ENCODE measurements around the gene SUGCT.
"Not testable (repeated sequence)": the region's sequence is repeated elsewhere in the genome, so short reads cannot be mapped to it uniquely, and the experiment has no call there.

SUGCT gene

DNA sequence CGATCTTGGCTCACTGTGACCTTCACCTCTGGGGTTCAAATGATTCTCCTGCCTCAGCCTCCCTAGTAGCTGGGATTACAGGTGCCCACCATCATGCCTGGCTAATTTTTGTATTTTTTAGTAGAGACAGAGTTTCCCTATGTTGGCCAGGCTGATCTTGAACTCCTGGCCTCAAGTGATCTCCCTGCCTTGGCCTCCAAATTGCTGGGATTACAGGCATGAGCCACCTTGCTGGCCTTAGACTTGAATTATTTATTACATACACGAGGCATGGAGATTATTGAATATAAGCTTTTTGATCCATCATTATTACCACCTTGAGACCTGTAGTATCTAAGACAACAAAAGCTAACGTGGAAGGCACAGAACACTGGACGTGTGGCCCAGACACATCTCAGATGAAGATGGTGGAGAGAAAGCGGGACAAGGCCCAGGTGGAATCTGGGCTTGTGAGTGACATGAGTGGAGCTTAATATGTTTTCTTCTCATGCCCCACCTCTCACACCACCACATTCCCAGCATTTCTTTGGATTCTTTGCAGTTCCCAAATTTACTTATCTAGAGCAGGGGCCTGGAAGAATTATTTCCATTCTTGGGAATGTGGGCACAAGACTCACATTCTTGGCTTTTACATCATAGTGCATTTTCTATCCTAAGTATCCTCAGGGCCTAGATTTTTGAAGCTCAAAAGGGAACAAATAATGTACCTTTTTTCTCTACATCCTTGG lies 76.6 kb downstream of the SUGCT start:
- Histone ChIP-seq H3K36me3 (ENCODE audit: insufficient read depth, low read length) (no peaks in the 10 kb centered on the region), H3K27me3 (ENCODE audit: control insufficient read depth, insufficient read depth, low read length) (no peaks in the 10 kb centered on the region), H3K9ac (ENCODE audit: low read depth, low read length) (peak overlapping the region; percentile 48), H3K4me2 (ENCODE audit: low read length) (no peak overlapping the region), H3K9me3 (replicated peaks; ENCODE audit: low read length) (no peaks in the 10 kb centered on the region), H3K4me1 (ENCODE audit: control insufficient read depth, insufficient read depth, low read length) (no peaks in the 10 kb centered on the region), H3K4me3 (ENCODE audit: low read length) (no peak overlapping the region)

DNA sequence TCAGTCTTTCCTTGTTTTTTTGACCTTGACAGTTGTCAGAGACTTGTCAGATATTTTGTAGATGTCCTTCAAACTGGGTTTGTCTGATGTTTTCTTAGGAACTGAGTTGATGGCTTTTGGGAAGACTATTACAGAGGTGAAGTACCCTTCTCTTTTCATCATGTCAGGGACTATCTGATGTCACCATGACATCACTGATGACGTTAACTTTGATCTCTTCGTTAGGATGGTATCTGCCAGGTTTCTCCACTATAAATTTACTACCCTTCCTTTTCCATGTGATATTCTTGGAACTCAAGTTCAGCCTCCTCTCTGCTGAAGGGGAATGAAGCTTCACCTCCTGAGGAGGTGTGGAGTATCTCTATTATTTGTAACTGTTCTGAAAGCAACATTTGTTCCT lies 78.5 kb downstream of the SUGCT start:
- no peak overlapping the region for H3K4me3 ChIP-seq (ENCODE audit: low read length)
- no peak overlapping the region for H3K4me2 ChIP-seq (ENCODE audit: low read length)
- no peaks in the 10 kb centered on the region for H3K4me1 ChIP-seq (ENCODE audit: control insufficient read depth, insufficient read depth, low read length)
- peaks cover 2% of the 10 kb centered on the region for H3K36me3 ChIP-seq (ENCODE audit: insufficient read depth, low read length)
- H3K9me3 ChIP-seq (replicated peaks; ENCODE audit: low read length): no peaks in the 10 kb centered on the region
- no peak overlapping the region for H3K9ac ChIP-seq (ENCODE audit: low read depth, low read length)
- no peaks in the 10 kb centered on the region for H3K27me3 ChIP-seq (ENCODE audit: control insufficient read depth, insufficient read depth, low read length)

DNA sequence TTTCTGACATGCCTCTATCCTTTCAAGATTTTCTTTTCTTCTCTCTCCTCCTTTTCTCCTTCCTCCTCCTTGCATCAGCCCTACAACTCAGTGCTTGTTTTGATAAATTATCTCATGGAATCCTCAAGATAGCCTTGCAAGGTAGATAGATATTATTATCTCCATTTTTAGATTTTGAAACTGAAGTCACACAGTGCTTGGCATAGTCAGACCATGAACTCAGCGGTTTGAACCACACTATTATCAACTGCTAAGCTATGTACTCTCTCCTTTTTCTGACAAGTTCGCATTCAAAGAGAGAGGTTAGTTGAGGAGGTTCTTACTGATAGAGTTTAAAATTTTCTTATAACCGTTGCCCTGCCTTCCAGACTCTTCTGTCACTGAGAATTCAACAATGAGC lies 79.1 kb downstream of the SUGCT start:
- Histone ChIP-seq H3K27me3 (ENCODE audit: control insufficient read depth, insufficient read depth, low read length) (no peaks in the 10 kb centered on the region), H3K4me3 (ENCODE audit: low read length) (no peak overlapping the region), H3K9ac (ENCODE audit: low read depth, low read length) (no peak overlapping the region), H3K4me1 (ENCODE audit: control insufficient read depth, insufficient read depth, low read length) (peaks cover under 1% of the 10 kb centered on the region), H3K9me3 (replicated peaks; ENCODE audit: low read length) (no peaks in the 10 kb centered on the region), H3K4me2 (ENCODE audit: low read length) (no peak overlapping the region), H3K36me3 (ENCODE audit: insufficient read depth, low read length) (peaks cover 7% of the 10 kb centered on the region)

DNA sequence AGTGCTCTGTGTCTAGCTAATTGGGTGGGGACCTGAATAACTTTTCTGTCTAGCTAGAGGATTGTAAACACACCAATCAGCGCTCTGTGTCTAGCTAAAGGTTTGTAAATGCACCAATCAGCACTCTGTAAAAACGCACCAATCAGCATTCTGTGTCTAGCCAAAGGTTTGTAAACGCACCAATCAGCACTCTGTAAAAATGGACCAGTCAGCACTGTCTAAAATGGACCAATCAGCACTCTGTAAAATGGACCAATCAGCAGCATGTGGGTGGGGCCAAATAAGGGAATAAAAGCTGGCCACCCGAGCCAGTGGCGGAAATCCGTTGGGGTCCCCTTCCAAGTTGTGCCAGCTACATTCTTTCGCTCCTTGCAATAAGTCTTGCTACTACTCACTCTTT lies 83.8 kb downstream of the SUGCT start:
- Histone ChIP-seq H3K36me3 (ENCODE audit: insufficient read depth, low read length) (peaks cover 10% of the 10 kb centered on the region), H3K4me1 (ENCODE audit: control insufficient read depth, insufficient read depth, low read length) (peaks cover 44% of the 10 kb centered on the region)
- H3K4me3 ChIP-seq (ENCODE audit: low read length); H3K9me3 ChIP-seq (replicated peaks; ENCODE audit: low read length); H3K27me3 ChIP-seq (ENCODE audit: control insufficient read depth, insufficient read depth, low read length); H3K4me2 ChIP-seq (ENCODE audit: low read length); H3K9ac ChIP-seq (ENCODE audit: low read depth, low read length): not testable (repeated sequence)

DNA sequence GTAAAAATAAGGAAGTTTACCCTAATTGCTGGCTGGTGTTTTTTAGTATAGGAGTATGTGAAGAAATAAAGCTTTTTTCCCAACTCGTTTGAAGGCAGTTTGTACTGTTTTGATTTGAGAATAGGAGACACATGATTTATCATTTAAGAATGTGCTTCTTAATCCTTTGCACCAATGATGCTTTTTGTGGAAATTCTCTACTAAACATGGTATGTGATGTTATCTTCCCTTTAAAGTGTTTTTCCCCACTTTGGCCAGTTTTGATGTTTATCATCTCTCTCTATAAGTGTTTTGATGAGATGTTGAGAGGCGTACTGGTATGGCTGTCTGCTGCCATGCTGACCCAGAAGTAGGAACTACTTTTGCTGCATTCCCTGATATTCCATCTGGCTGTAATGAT lies 85.1 kb downstream of the SUGCT start:
- no peak overlapping the region for H3K4me3 ChIP-seq (ENCODE audit: low read length)
- peak overlapping the region; percentile 14 for H3K4me2 ChIP-seq (ENCODE audit: low read length)
- H3K27me3 ChIP-seq (ENCODE audit: control insufficient read depth, insufficient read depth, low read length): no peaks in the 10 kb centered on the region
- no peaks in the 10 kb centered on the region for H3K9me3 ChIP-seq (replicated peaks; ENCODE audit: low read length)
- peak overlapping the region; percentile 78 for H3K9ac ChIP-seq (ENCODE audit: low read depth, low read length)
- peaks cover 57% of the 10 kb centered on the region for H3K4me1 ChIP-seq (ENCODE audit: control insufficient read depth, insufficient read depth, low read length)
- peaks cover 10% of the 10 kb centered on the region for H3K36me3 ChIP-seq (ENCODE audit: insufficient read depth, low read length)

DNA sequence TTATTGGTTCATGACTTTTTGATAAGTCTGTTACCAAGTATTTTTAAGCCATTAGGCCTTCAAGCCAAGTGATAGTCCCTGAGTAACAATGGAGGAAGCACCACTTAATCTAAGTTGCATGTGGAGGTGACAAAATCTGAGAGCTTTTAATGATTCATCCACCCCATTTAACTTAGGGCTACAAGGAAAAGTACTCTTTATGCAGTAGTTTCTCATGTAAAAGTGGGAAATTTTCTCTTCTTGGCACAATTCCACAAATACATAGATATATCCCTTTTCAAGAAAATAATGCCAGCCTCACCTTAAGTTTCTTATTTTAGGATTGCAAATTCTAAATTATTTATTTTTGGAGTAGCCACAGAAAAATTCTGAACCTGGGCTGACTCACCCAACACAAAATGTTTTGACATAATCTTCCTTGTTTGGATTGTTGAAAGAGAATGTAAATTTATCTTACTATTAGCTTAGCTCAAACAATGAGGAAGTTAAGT lies 85.7 kb downstream of the SUGCT start:
- Histone ChIP-seq H3K36me3 (ENCODE audit: insufficient read depth, low read length) (peaks cover 10% of the 10 kb centered on the region), H3K9ac (ENCODE audit: low read depth, low read length) (peak overlapping the region; percentile 77), H3K27me3 (ENCODE audit: control insufficient read depth, insufficient read depth, low read length) (no peaks in the 10 kb centered on the region), H3K4me2 (ENCODE audit: low read length) (peak overlapping the region; percentile 14), H3K4me3 (ENCODE audit: low read length) (no peak overlapping the region), H3K4me1 (ENCODE audit: control insufficient read depth, insufficient read depth, low read length) (peaks cover 59% of the 10 kb centered on the region), H3K9me3 (replicated peaks; ENCODE audit: low read length) (no peaks in the 10 kb centered on the region)

DNA sequence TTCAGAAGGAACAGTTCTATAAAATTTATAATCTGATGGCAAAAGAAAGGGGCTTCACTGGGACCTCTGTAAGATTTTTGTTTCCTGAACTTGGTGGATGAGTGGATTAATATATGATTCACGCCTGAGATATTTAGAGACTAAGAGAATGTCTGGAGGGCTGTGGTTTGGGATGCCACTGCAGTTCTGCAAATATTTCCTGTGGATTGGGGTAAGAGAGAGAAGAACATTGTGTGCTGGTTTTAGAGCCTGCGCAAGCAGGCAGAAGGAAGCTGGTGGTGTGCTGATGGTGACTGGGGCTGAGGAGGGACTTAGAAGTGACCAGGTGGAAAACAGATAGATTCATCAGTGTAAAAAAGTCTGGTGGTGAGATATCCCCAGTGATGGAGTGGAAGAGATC lies 87.0 kb downstream of the SUGCT start:
- H3K4me1 ChIP-seq (ENCODE audit: control insufficient read depth, insufficient read depth, low read length): peaks cover 59% of the 10 kb centered on the region
- H3K4me2 ChIP-seq (ENCODE audit: low read length): peak overlapping the region; percentile 48
- H3K36me3 ChIP-seq (ENCODE audit: insufficient read depth, low read length): peaks cover 10% of the 10 kb centered on the region
- H3K9me3 ChIP-seq (replicated peaks; ENCODE audit: low read length): no peaks in the 10 kb centered on the region
- H3K9ac ChIP-seq (ENCODE audit: low read depth, low read length): peak overlapping the region; percentile 87
- peak overlapping the region; percentile 36 for H3K4me3 ChIP-seq (ENCODE audit: low read length)
- no peaks in the 10 kb centered on the region for H3K27me3 ChIP-seq (ENCODE audit: control insufficient read depth, insufficient read depth, low read length)

DNA sequence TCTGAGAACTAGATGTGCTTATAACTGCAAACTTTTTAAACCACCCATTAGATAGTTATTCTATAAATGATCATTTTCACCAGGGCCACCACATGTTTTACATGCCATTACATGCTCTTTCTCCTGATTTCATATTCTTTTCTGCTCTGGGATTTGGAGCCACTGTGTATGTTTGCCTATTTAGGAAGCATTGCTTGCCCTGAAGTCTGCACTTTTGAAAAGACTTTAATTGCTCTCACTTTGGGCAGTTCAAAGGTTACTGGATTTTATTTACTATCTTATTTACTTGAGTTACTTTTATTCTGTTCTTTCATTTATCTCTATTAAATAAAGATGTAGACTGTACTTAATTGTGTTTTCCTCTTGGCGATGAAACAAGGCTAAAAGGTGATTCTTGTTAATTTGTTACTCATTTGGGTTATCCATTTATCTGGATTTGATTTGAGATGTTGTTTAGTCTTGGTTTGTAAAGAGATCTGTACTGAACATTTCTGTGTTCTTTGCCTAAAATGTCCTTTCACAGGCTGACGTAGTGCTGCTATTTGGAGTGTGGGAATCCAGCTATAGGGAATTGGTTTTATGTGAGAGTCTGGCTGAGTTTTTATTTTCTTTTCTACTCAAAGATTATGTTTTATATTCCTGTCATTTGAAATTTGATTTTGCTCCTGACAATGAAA lies 88.8 kb downstream of the SUGCT start:
- Histone ChIP-seq H3K36me3 (ENCODE audit: insufficient read depth, low read length) (peaks cover 6% of the 10 kb centered on the region), H3K4me2 (ENCODE audit: low read length) (no peak overlapping the region), H3K9ac (ENCODE audit: low read depth, low read length) (peak overlapping the region; percentile 37), H3K4me3 (ENCODE audit: low read length) (no peak overlapping the region), H3K9me3 (replicated peaks; ENCODE audit: low read length) (no peaks in the 10 kb centered on the region), H3K27me3 (ENCODE audit: control insufficient read depth, insufficient read depth, low read length) (no peaks in the 10 kb centered on the region), H3K4me1 (ENCODE audit: control insufficient read depth, insufficient read depth, low read length) (peaks cover 59% of the 10 kb centered on the region)

DNA sequence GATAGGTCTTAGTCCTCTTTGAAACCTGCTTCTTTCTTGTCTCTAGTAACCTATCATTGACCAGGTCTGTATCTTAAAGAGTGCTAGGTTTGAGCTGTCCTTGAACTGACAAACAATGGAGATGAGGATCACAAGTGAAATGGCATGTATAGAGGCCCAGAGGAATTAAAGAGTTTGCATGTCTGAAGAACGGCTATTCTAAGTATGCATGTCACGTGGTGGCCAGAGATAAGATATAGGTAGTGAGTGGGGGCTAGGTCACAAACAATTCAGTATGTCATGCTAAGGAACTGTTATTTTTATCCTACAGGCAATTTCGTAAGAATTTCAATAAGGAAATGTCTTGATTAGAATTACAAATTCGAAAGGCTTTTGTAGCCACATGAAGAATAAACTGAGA lies 95.3 kb downstream of the SUGCT start:
- Histone ChIP-seq H3K9me3 (replicated peaks; ENCODE audit: low read length) (no peaks in the 10 kb centered on the region), H3K4me1 (ENCODE audit: control insufficient read depth, insufficient read depth, low read length) (peaks cover 5% of the 10 kb centered on the region), H3K9ac (ENCODE audit: low read depth, low read length) (no peak overlapping the region), H3K4me2 (ENCODE audit: low read length) (no peak overlapping the region), H3K27me3 (ENCODE audit: control insufficient read depth, insufficient read depth, low read length) (no peaks in the 10 kb centered on the region), H3K4me3 (ENCODE audit: low read length) (no peak overlapping the region), H3K36me3 (ENCODE audit: insufficient read depth, low read length) (no peaks in the 10 kb centered on the region)

DNA sequence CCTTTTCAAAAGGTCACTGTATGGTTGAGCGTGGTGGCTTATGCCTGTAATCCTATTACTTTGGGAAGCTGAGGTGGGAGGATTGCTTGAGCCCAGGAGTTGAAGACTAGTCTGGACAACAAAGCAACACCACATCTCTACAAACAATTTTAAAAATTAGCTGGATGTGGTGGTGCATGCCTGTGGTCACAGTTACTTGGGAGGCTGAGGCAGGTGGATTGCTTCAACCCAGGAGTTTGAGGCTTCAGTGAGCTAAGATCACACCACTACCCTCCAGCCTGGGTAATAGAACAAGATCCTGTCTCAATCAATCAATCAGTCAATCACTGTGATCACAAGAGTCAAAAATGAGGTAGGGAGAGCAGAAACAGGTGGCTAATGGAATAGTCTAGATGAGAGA lies 97.0 kb downstream of the SUGCT start:
- no peaks in the 10 kb centered on the region for H3K27me3 ChIP-seq (ENCODE audit: control insufficient read depth, insufficient read depth, low read length)
- no peak overlapping the region for H3K4me2 ChIP-seq (ENCODE audit: low read length)
- no peak overlapping the region for H3K4me3 ChIP-seq (ENCODE audit: low read length)
- H3K36me3 ChIP-seq (ENCODE audit: insufficient read depth, low read length): no peaks in the 10 kb centered on the region
- H3K4me1 ChIP-seq (ENCODE audit: control insufficient read depth, insufficient read depth, low read length): peaks cover 5% of the 10 kb centered on the region
- no peaks in the 10 kb centered on the region for H3K9me3 ChIP-seq (replicated peaks; ENCODE audit: low read length)
- H3K9ac ChIP-seq (ENCODE audit: low read depth, low read length): peak overlapping the region; percentile 58

DNA sequence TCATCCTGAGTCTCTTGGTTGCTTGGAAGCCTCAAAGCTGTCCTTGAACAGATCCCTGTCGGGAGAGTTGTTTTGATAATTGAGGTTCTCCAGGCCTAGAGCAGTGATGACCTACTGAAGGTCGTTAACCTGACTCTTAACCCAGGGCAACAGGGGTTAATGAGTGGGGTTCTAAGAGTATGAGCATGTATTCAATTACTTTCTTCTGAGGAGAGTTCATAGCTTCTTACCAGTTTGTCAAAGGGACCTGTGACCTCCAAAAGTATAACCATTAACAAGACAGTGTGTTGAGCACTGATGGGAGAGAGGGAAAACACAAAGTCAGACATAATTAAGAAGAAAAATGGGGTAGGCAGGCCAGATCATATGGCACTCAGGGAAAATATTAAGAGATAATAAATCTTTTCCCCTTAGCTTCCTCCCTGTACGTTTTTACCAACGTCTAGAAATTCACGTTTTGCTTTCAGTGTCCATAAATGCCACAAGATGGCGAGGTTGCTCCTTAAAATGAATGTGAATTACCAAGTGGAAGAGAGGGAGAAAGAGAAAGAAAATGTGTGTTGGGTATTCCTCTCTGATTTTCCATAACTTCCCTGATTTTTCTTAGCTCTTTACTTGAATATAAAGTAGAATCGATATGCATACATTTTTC lies 97.6 kb downstream of the SUGCT start:
- H3K4me1 ChIP-seq (ENCODE audit: control insufficient read depth, insufficient read depth, low read length): peaks cover 5% of the 10 kb centered on the region
- no peaks in the 10 kb centered on the region for H3K36me3 ChIP-seq (ENCODE audit: insufficient read depth, low read length)
- H3K9me3 ChIP-seq (replicated peaks; ENCODE audit: low read length): no peaks in the 10 kb centered on the region
- H3K4me3 ChIP-seq (ENCODE audit: low read length): no peak overlapping the region
- no peak overlapping the region for H3K4me2 ChIP-seq (ENCODE audit: low read length)
- H3K27me3 ChIP-seq (ENCODE audit: control insufficient read depth, insufficient read depth, low read length): no peaks in the 10 kb centered on the region
- peak overlapping the region; percentile 58 for H3K9ac ChIP-seq (ENCODE audit: low read depth, low read length)

Data from skeletal muscle satellite cell (primary cell).